ENCODE results near the gene GFRA4. TPM values are rescaled to one million over a fixed set of nuclear protein-coding genes. Genes with fewer than 3 reads are reported as not detected.

GFRA4 gene
- total RNA-seq, 2 donors from 2014 or later = not detected

DNA sequence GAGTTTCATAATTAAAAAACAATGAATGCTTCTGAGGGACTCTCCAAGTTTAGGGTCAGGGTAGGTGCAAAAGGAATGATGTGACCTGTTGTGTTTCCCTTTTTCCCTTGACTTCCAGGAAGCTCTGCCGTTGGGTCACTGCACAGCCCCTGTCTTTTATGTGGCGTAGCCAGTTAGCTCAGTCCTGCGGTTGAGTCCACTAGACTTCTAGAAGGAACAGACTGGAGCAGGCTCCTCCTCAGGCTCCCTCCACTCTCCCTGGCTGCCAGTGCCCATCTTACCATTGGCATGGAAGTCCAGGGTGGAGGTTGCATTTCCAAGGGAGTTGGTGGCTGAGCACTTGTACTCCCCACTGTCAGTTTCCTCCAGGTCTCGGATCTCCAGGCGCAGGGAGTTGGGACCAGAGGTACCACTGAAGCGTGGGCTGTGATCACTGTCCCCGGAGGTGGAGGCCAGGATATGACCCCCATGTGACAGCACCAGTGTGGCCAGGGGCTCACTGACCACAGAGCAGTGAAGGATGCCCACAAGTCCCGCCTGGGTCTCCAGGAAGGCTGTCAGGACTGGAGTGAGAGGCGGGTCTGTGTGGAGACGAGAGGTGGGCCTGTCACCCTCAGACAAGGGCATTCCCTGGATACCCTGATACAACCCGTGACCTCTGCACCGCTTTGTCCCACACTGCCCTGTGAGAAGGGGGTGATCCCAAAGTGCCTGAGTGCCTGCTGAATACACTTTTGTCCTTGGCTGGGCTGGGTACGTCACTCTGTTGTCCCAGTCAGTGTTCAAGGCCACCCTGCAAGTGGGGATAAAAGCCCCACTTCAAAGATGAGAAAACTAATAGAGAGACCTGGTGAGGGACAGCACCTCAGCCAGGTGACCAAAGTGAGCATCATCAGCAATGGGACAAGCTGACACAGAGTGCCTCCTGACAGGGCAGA lies 38.1 kb upstream of the GFRA4 start:
- no peak overlapping the region for H3K27ac Mint-ChIP-seq
- ATAC-seq (replicated peaks in 1 of 2) (no peak), DNase-seq (no peak)
- H3K36me3 Mint-ChIP-seq (ENCODE audit: insufficient read depth in 2 of 2) = no peaks in the 10 kb centered on the region
- H3K4me3 Mint-ChIP-seq = no peak overlapping the region
- no peaks in the 10 kb centered on the region for H3K4me1 Mint-ChIP-seq (ENCODE audit: low read depth)
- H3K9me3 Mint-ChIP-seq = no peaks in the 10 kb centered on the region
- no peaks in the 10 kb centered on the region for H3K27me3 Mint-ChIP-seq (ENCODE audit: low read depth)

DNA sequence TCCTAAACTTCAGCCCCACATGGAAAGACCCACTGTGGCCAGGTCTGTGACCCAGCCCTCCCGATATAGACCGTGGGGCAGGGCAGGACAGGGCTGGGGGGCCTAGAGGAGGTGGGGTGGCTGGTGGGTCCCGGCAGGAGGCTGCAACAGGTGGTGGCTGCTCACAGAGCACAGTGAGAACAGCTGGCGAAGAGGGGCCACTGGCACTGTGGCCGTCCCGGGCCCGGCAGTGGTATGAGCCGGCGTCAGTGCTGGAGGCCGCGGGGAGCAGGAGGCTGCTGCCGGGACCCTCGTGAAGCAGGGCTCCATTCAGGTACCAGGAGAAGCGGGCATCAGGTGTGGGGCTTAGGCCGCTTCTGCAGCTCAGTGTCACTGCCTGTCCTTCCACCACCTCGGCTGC lies 35.8 kb upstream of the GFRA4 start:
- DNase-seq = no peak
- no peak for ATAC-seq (replicated peaks in 1 of 2)
- Mint-ChIP-seq H3K27ac (no peak overlapping the region), H3K4me3 (no peak overlapping the region), H3K36me3 (ENCODE audit: insufficient read depth in 2 of 2) (no peaks in the 10 kb centered on the region), H3K27me3 (ENCODE audit: low read depth) (no peaks in the 10 kb centered on the region), H3K9me3 (no peaks in the 10 kb centered on the region), H3K4me1 (ENCODE audit: low read depth) (no peaks in the 10 kb centered on the region)

DNA sequence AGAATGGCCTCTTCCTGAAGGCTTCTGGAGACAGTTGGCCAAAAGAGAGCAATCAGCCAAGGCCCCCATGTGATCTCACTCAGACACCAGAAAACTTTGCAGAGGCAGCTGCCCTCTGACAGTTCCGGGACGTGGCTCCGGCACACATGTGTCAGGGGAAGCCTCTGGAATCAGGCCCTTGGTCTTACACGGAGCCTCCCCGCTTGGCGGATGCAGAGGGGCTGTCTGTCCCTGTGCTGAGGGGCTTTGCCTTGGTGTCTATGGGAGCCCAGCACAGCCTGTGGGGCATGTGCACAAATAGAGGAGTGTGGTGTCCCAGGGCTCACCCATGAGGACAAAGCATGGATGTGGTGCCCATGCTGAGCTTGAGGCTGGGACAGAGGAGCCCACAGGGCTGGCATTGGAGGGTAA lies 35.4 kb upstream of the GFRA4 start:
- Mint-ChIP-seq H3K36me3 (ENCODE audit: insufficient read depth in 2 of 2) (no peaks in the 10 kb centered on the region), H3K4me3 (no peak overlapping the region), H3K27me3 (ENCODE audit: low read depth) (no peaks in the 10 kb centered on the region), H3K27ac (no peak overlapping the region), H3K4me1 (ENCODE audit: low read depth) (no peaks in the 10 kb centered on the region), H3K9me3 (no peaks in the 10 kb centered on the region)
- DNase-seq (no peak), ATAC-seq (replicated peaks in 1 of 2) (no peak)

- Mint-ChIP-seq H3K4me3 (no peak overlapping the region), H3K27me3 (ENCODE audit: low read depth) (no peaks in the 10 kb centered on the region), H3K36me3 (ENCODE audit: insufficient read depth in 2 of 2) (no peaks in the 10 kb centered on the region), H3K27ac (no peak overlapping the region), H3K9me3 (no peaks in the 10 kb centered on the region), H3K4me1 (ENCODE audit: low read depth) (no peaks in the 10 kb centered on the region)
- ATAC-seq (replicated peaks in 1 of 2) (no peak), DNase-seq (no peak)
Observed at GRCh38 chr20:3697588-3698305, 34.5 kb upstream of the GFRA4 start.

GRCh38 chr20:3696745-3697587 lies 33.8 kb upstream of the GFRA4 start:
- H3K4me3 Mint-ChIP-seq = no peak overlapping the region
- no peak for DNase-seq
- H3K27ac Mint-ChIP-seq = no peak overlapping the region
- H3K9me3 Mint-ChIP-seq = no peaks in the 10 kb centered on the region
- H3K4me1 Mint-ChIP-seq (ENCODE audit: low read depth) = no peaks in the 10 kb centered on the region
- H3K36me3 Mint-ChIP-seq (ENCODE audit: insufficient read depth in 2 of 2) = no peaks in the 10 kb centered on the region
- ATAC-seq (replicated peaks in 1 of 2) = no peak
- no peaks in the 10 kb centered on the region for H3K27me3 Mint-ChIP-seq (ENCODE audit: low read depth)

- no peaks in the 10 kb centered on the region for H3K9me3 Mint-ChIP-seq
- no peak overlapping the region for H3K27ac Mint-ChIP-seq
- ATAC-seq (replicated peaks in 1 of 2) (no peak), DNase-seq (no peak)
- H3K4me1 Mint-ChIP-seq (ENCODE audit: low read depth) = no peaks in the 10 kb centered on the region
- H3K4me3 Mint-ChIP-seq = no peak overlapping the region
- no peaks in the 10 kb centered on the region for H3K27me3 Mint-ChIP-seq (ENCODE audit: low read depth)
- no peaks in the 10 kb centered on the region for H3K36me3 Mint-ChIP-seq (ENCODE audit: insufficient read depth in 2 of 2)
Observed at GRCh38 chr20:3696200-3696599, 33.0 kb upstream of the GFRA4 start.

DNA sequence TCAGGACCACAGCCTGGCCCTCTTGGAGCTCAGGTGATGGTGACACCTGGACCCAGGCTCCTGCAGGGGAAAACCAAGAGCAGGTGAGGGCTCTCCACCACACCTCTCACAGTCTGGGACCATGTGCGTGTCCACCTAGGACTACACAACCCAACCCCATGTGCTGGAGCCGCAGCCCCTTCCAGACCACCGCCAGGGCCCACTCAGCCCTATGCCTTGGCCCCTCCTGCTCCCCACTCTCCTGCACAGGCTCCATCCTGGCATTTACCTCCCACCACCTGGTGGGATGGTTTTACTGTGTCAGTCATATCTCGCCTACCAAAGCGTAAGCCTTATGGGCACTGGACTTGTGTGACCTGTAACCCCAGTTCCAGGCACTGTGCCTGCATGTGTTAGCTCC lies 31.7 kb upstream of the GFRA4 start:
- ATAC-seq (replicated peaks in 1 of 2) (no peak), DNase-seq (no peak)
- Mint-ChIP-seq H3K36me3 (ENCODE audit: insufficient read depth in 2 of 2) (no peaks in the 10 kb centered on the region), H3K9me3 (no peaks in the 10 kb centered on the region), H3K27ac (no peak overlapping the region), H3K27me3 (ENCODE audit: low read depth) (no peaks in the 10 kb centered on the region), H3K4me1 (ENCODE audit: low read depth) (no peaks in the 10 kb centered on the region), H3K4me3 (no peak overlapping the region)

DNA sequence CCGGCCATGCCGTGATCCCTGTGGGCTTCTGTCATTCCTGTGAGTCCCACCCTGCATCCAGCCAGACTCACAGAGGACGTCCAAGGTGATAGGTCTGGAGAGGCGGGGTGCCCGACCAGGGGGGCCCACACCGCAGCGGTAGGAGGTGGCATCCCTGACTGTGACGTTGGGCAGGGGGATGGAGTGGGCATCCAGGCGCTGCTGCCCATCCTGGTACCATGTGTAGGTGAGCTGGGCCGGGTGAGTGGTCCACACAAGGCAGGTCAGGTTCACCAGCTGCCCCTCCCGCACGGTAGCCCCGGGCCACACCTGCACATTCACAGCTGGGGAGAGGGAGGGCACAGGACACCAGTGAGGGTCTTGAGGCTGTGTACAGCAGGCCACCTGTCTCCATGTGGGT lies 30.2 kb upstream of the GFRA4 start:
- H3K27me3 Mint-ChIP-seq (ENCODE audit: low read depth) = no peaks in the 10 kb centered on the region
- no peaks in the 10 kb centered on the region for H3K36me3 Mint-ChIP-seq (ENCODE audit: insufficient read depth in 2 of 2)
- no peak overlapping the region for H3K4me3 Mint-ChIP-seq
- no peaks in the 10 kb centered on the region for H3K9me3 Mint-ChIP-seq
- DNase-seq = no peak
- H3K27ac Mint-ChIP-seq = no peak overlapping the region
- ATAC-seq (replicated peaks in 1 of 2) = no peak
- H3K4me1 Mint-ChIP-seq (ENCODE audit: low read depth) = no peaks in the 10 kb centered on the region

- H3K9me3 Mint-ChIP-seq = no peaks in the 10 kb centered on the region
- DNase-seq (no peak), ATAC-seq (replicated peaks in 1 of 2) (no peak)
- H3K27me3 Mint-ChIP-seq (ENCODE audit: low read depth) = peaks cover 3% of the 10 kb centered on the region
- no peak overlapping the region for H3K4me3 Mint-ChIP-seq
- no peaks in the 10 kb centered on the region for H3K36me3 Mint-ChIP-seq (ENCODE audit: insufficient read depth in 2 of 2)
- H3K4me1 Mint-ChIP-seq (ENCODE audit: low read depth) = no peaks in the 10 kb centered on the region
- no peak overlapping the region for H3K27ac Mint-ChIP-seq
Observed at GRCh38 chr20:3692706-3693294, 29.6 kb upstream of the GFRA4 start.

- H3K4me1 Mint-ChIP-seq (ENCODE audit: low read depth) = no peaks in the 10 kb centered on the region
- no peaks in the 10 kb centered on the region for H3K9me3 Mint-ChIP-seq
- ATAC-seq (replicated peaks in 1 of 2) (no peak), DNase-seq (no peak)
- no peak overlapping the region for H3K4me3 Mint-ChIP-seq
- peaks cover 12% of the 10 kb centered on the region for H3K27me3 Mint-ChIP-seq (ENCODE audit: low read depth)
- no peaks in the 10 kb centered on the region for H3K36me3 Mint-ChIP-seq (ENCODE audit: insufficient read depth in 2 of 2)
- no peak overlapping the region for H3K27ac Mint-ChIP-seq
Observed at GRCh38 chr20:3691897-3692296, 28.7 kb upstream of the GFRA4 start.

- no peaks in the 10 kb centered on the region for H3K36me3 Mint-ChIP-seq (ENCODE audit: insufficient read depth in 2 of 2)
- H3K27me3 Mint-ChIP-seq (ENCODE audit: low read depth) = peaks cover 18% of the 10 kb centered on the region
- DNase-seq (no peak), ATAC-seq (replicated peaks in 1 of 2) (no peak)
- H3K27ac Mint-ChIP-seq = no peak overlapping the region
- H3K9me3 Mint-ChIP-seq = no peaks in the 10 kb centered on the region
- no peaks in the 10 kb centered on the region for H3K4me1 Mint-ChIP-seq (ENCODE audit: low read depth)
- no peak overlapping the region for H3K4me3 Mint-ChIP-seq
Observed at GRCh38 chr20:3691306-3691705, 28.1 kb upstream of the GFRA4 start.

- DNase-seq = no peak
- H3K27me3 Mint-ChIP-seq (ENCODE audit: low read depth) = peaks cover 21% of the 10 kb centered on the region
- no peaks in the 10 kb centered on the region for H3K36me3 Mint-ChIP-seq (ENCODE audit: insufficient read depth in 2 of 2)
- H3K9me3 Mint-ChIP-seq = no peaks in the 10 kb centered on the region
- no peak overlapping the region for H3K27ac Mint-ChIP-seq
- no peak for ATAC-seq (replicated peaks in 1 of 2)
- no peaks in the 10 kb centered on the region for H3K4me1 Mint-ChIP-seq (ENCODE audit: low read depth)
- no peak overlapping the region for H3K4me3 Mint-ChIP-seq
Observed at GRCh38 chr20:3690413-3690812, 27.2 kb upstream of the GFRA4 start.

- Mint-ChIP-seq H3K36me3 (ENCODE audit: insufficient read depth in 2 of 2) (no peaks in the 10 kb centered on the region), H3K27ac (no peak overlapping the region), H3K4me1 (ENCODE audit: low read depth) (no peaks in the 10 kb centered on the region), H3K9me3 (no peaks in the 10 kb centered on the region), H3K4me3 (no peak overlapping the region), H3K27me3 (ENCODE audit: low read depth) (peaks cover 26% of the 10 kb centered on the region)
- no peak for ATAC-seq (replicated peaks in 1 of 2)
- no peak for DNase-seq
Observed at GRCh38 chr20:3689978-3690377, 26.8 kb upstream of the GFRA4 start.

Measured in activated T-cell treated with anti-CD3 and anti-CD28 coated beads, Interleukin-2, amount 50 U/mL, for 72 hours (primary cell).